ENCODE results near the gene ATRIP. TPM values are rescaled to one million over a fixed set of nuclear protein-coding genes. Genes with fewer than 3 reads are reported as not detected.

ATRIP gene
- total RNA-seq, 3 donors from 2014 or later (not counting 1 experiment from before 2014, with no cell fraction given) = 8.5 to 11.0 (median 10.6) TPM

GRCh38 chr3:48412375-48413001 is 34.0 kb upstream of the ATRIP start:
- 91% methylated on average over 19 of the region's 19 CpGs for WGBS (ENCODE audit: insufficient coverage)
- no peaks in the 10 kb centered on the region for H3K4me1 ChIP-seq (ENCODE audit: control insufficient read depth, insufficient read depth, low read length)
- intact Hi-C loops (cut with micrococcal nuclease) = no loop called here
- no peaks in the 10 kb centered on the region for H3K9me3 ChIP-seq (ENCODE audit: control insufficient read depth, insufficient read depth, low read length)
- H3K27me3 ChIP-seq (ENCODE audit: control insufficient read depth, insufficient read depth, low read length) = no peaks in the 10 kb centered on the region
- no peak for TF ChIP-seq CTCF (IDR thresholded peaks at IDR 0.05)
- Mint-ChIP-seq H3K4me3 (no peak overlapping the region), H3K27me3 (ENCODE audit: low read depth in 2 of 2) (no peaks in the 10 kb centered on the region), H3K36me3 (no peaks in the 10 kb centered on the region), H3K9me3 (no peaks in the 10 kb centered on the region), H3K27ac (no peak overlapping the region), H3K4me1 (no peaks in the 10 kb centered on the region)
- H3K36me3 ChIP-seq (ENCODE audit: control insufficient read depth, insufficient read depth, low read length) = no peaks in the 10 kb centered on the region
- H3K4me3 ChIP-seq (ENCODE audit: low read length) = no peak overlapping the region
- no peak for ATAC-seq
- H3K27ac ChIP-seq (ENCODE audit: low read length) = no peak overlapping the region
- no peak for DNase-seq

GRCh38 chr3:48413086-48413485 is 33.5 kb upstream of the ATRIP start:
- H3K9me3 ChIP-seq (ENCODE audit: control insufficient read depth, insufficient read depth, low read length) = no peaks in the 10 kb centered on the region
- Mint-ChIP-seq H3K36me3 (no peaks in the 10 kb centered on the region), H3K27ac (no peak overlapping the region), H3K4me3 (no peak overlapping the region), H3K9me3 (no peaks in the 10 kb centered on the region), H3K4me1 (no peaks in the 10 kb centered on the region), H3K27me3 (ENCODE audit: low read depth in 2 of 2) (no peaks in the 10 kb centered on the region)
- DNase-seq = no peak
- no peaks in the 10 kb centered on the region for H3K36me3 ChIP-seq (ENCODE audit: control insufficient read depth, insufficient read depth, low read length)
- 77% methylated on average over 8 of the region's 8 CpGs for WGBS (ENCODE audit: insufficient coverage)
- ATAC-seq = no peak
- H3K4me1 ChIP-seq (ENCODE audit: control insufficient read depth, insufficient read depth, low read length) = no peaks in the 10 kb centered on the region
- no peak for TF ChIP-seq CTCF (IDR thresholded peaks at IDR 0.05)
- no peak overlapping the region for H3K4me3 ChIP-seq (ENCODE audit: low read length)
- H3K27ac ChIP-seq (ENCODE audit: low read length) = no peak overlapping the region
- no peaks in the 10 kb centered on the region for H3K27me3 ChIP-seq (ENCODE audit: control insufficient read depth, insufficient read depth, low read length)
- intact Hi-C loops (cut with micrococcal nuclease) = no loop called here

GRCh38 chr3:48413611-48414010 is 32.9 kb upstream of the ATRIP start:
- H3K36me3 Mint-ChIP-seq = no peaks in the 10 kb centered on the region
- Histone ChIP-seq H3K9me3 (ENCODE audit: control insufficient read depth, insufficient read depth, low read length) (no peaks in the 10 kb centered on the region), H3K36me3 (ENCODE audit: control insufficient read depth, insufficient read depth, low read length) (no peaks in the 10 kb centered on the region), H3K27ac (ENCODE audit: low read length) (no peak overlapping the region), H3K4me1 (ENCODE audit: control insufficient read depth, insufficient read depth, low read length) (no peaks in the 10 kb centered on the region), H3K27me3 (ENCODE audit: control insufficient read depth, insufficient read depth, low read length) (no peaks in the 10 kb centered on the region), H3K4me3 (ENCODE audit: low read length) (no peak overlapping the region)
- no peak for TF ChIP-seq CTCF (IDR thresholded peaks at IDR 0.05)
- no peak overlapping the region for H3K27ac Mint-ChIP-seq
- no peaks in the 10 kb centered on the region for H3K27me3 Mint-ChIP-seq (ENCODE audit: low read depth in 2 of 2)
- H3K4me1 Mint-ChIP-seq = no peaks in the 10 kb centered on the region
- intact Hi-C loops (cut with micrococcal nuclease) = no loop called here
- no peak for DNase-seq
- no peak for ATAC-seq
- H3K4me3 Mint-ChIP-seq = no peak overlapping the region
- H3K9me3 Mint-ChIP-seq = no peaks in the 10 kb centered on the region
- WGBS (ENCODE audit: insufficient coverage) = 87% methylated on average over 14 of the region's 14 CpGs
